ENCODE measurements around the gene ARHGEF10L.
A peak's percentile ranks its signal among the peaks of the same experiment; 100 is the strongest.

The ARHGEF10L gene

GRCh38 chr1:17637055-17637454, 97.6 kb downstream of the ARHGEF10L start:
- no peaks in the 10 kb centered on the region for H3K27me3 ChIP-seq (ENCODE audit: insufficient read depth, poor library complexity, severe bottlenecking)
- DNase-seq (ENCODE audit: low read depth in 1 of 2, low spot score in 1 of 2) = no peak
- no peak for TF ChIP-seq SPI1 (IDR thresholded peaks at IDR 0.05; ENCODE audit: borderline replicate concordance, low read depth)
- no peak for TF ChIP-seq POLR2AphosphoS5 (IDR thresholded peaks at IDR 0.05; ENCODE audit: low read depth)
- TF ChIP-seq REST (IDR thresholded peaks at IDR 0.05; ENCODE audit: insufficient replicate concordance, low read depth) = no peak
- TF ChIP-seq CTCF (IDR thresholded peaks at IDR 0.05; ENCODE audit: insufficient read depth, low read length) = no peak
- TF ChIP-seq GABPA (IDR thresholded peaks at IDR 0.05; ENCODE audit: low read depth) = no peak
- H3K4me3 ChIP-seq (replicated peaks; ENCODE audit: insufficient read depth, low read length) = no peak overlapping the region
- H3K27ac ChIP-seq (replicated peaks) = no peak overlapping the region

- no peaks in the 10 kb centered on the region for H3K27me3 ChIP-seq (ENCODE audit: insufficient read depth, poor library complexity, severe bottlenecking)
- no peak for TF ChIP-seq GABPA (IDR thresholded peaks at IDR 0.05; ENCODE audit: low read depth)
- no peak for TF ChIP-seq POLR2AphosphoS5 (IDR thresholded peaks at IDR 0.05; ENCODE audit: low read depth)
- TF ChIP-seq REST (IDR thresholded peaks at IDR 0.05; ENCODE audit: insufficient replicate concordance, low read depth) = no peak
- no peak for TF ChIP-seq SPI1 (IDR thresholded peaks at IDR 0.05; ENCODE audit: borderline replicate concordance, low read depth)
- TF ChIP-seq CTCF (IDR thresholded peaks at IDR 0.05; ENCODE audit: insufficient read depth, low read length) = no peak
These were observed 100.3 kb downstream of the ARHGEF10L start for GRCh38 chr1:17639703-17640340.

GRCh38 chr1:17640393-17640792, 100.9 kb downstream of the ARHGEF10L start:
- TF ChIP-seq SPI1 (IDR thresholded peaks at IDR 0.05; ENCODE audit: borderline replicate concordance, low read depth) (no peak), CTCF (IDR thresholded peaks at IDR 0.05; ENCODE audit: insufficient read depth, low read length) (no peak), REST (IDR thresholded peaks at IDR 0.05; ENCODE audit: insufficient replicate concordance, low read depth) (no peak), GABPA (IDR thresholded peaks at IDR 0.05; ENCODE audit: low read depth) (no peak)
- H3K27me3 ChIP-seq (ENCODE audit: insufficient read depth, poor library complexity, severe bottlenecking) = no peaks in the 10 kb centered on the region
- H3K4me3 ChIP-seq (replicated peaks; ENCODE audit: insufficient read depth, low read length) = no peak overlapping the region
- no peak overlapping the region for H3K27ac ChIP-seq (replicated peaks)
- DNase-seq (ENCODE audit: low read depth in 1 of 2, low spot score in 1 of 2) = peak in 1 of 2 experiments; percentile 58

More at GRCh38 chr1:17639703-17640340, 100.3 kb downstream of the ARHGEF10L start:
- no peak overlapping the region for H3K4me3 ChIP-seq (replicated peaks; ENCODE audit: insufficient read depth, low read length)
- no peak overlapping the region for H3K27ac ChIP-seq (replicated peaks)
- no peak for DNase-seq (ENCODE audit: low read depth in 1 of 2, low spot score in 1 of 2)
